H1 (cell line): ENCODE measurements around the gene CACNG6. TPM values are rescaled to one million over a fixed set of nuclear protein-coding genes. Genes with fewer than 3 reads are reported as not detected.

ENCODE experiments used
- CTCF ChIA-PET: fragments of 300-600 bp; sonication (Branson Sonifier 250); formaldehyde crosslinking; loops from one replicate; lab custom pipeline; 2021; ENCODE audit not compliant: partially characterized antibody; lab: Charles Lee
- POLR2A ChIA-PET: fragments of 300-600 bp; sonication (Branson Sonifier 250); formaldehyde crosslinking; loops from one replicate; lab custom pipeline; 2021; ENCODE audit warnings: inconsistent platforms; ENCODE audit not compliant: partially characterized antibody; lab: Charles Lee
- DNase-seq, 2 experiments: peaks; one replicate each; pipeline versions ENCODE4 v3.0.0 to v3.0.0-alpha.2; 2010 to 2022; ENCODE audit warnings: low spot score in 2 of 2, low read depth in 1 of 2, mixed read lengths in 1 of 2
- FAIRE-seq: peaks from 2 replicates; lab custom pipeline; 2011; peaks lifted over from hg19 to GRCh38; lab: Jason Lieb, UNC
- H2AFZ ChIP-seq: 2 replicates; pipeline ENCODE4 v1.8.1; 2012; ENCODE audit warnings: low read length, inconsistent platforms
- H2AK5ac ChIP-seq: 2 replicates; pipeline ENCODE4 v1.6.1; 2013; ENCODE audit warnings: low read depth, low read length
- H2BK120ac ChIP-seq: replicated peaks from 2 replicates; pipeline ENCODE3; 2013; ENCODE audit warnings: low read depth, low read length, inconsistent platforms
- H2BK12ac ChIP-seq: 2 replicates; pipeline ENCODE4 v1.6.1; 2013; ENCODE audit warnings: low read depth, low read length
- H2BK15ac ChIP-seq: 2 replicates; pipeline ENCODE4 v1.6.1; 2013; ENCODE audit warnings: low read length
- H2BK20ac ChIP-seq: 2 replicates; pipeline ENCODE4 v1.6.1; 2013; ENCODE audit warnings: low read length
- H2BK5ac ChIP-seq: 2 replicates; pipeline ENCODE4 v1.6.1; 2013; ENCODE audit warnings: low read depth, low read length
- H3K14ac ChIP-seq: 2 replicates; pipeline ENCODE4 v1.6.1; 2013; ENCODE audit warnings: inconsistent platforms; ENCODE audit not compliant: insufficient read length
- H3K18ac ChIP-seq: 2 replicates; pipeline ENCODE4 v1.6.1; 2013; ENCODE audit warnings: low read length; ENCODE audit errors: extremely low read depth
- H3K23ac ChIP-seq: 2 replicates; pipeline ENCODE4 v1.6.1; 2013; ENCODE audit warnings: inconsistent platforms; ENCODE audit not compliant: insufficient read length
- H3K23me2 ChIP-seq: 2 replicates; pipeline ENCODE4 v1.6.1; 2013; ENCODE audit warnings: low read depth, low read length
- H3K27ac ChIP-seq: 2 replicates; pipeline ENCODE4 v1.6.1; 2011; ENCODE audit warnings: low read depth, low read length, inconsistent platforms
- H3K27me3 ChIP-seq, 4 experiments: replicated peaks in 1 of 4; 1 replicate in 1 of 4; 2 replicates in 3 of 4; pipeline versions ENCODE4 v1.6.1 to v1.8.1; 2011 to 2013; ENCODE audit warnings: low read length in 3 of 4, mild to moderate bottlenecking in 3 of 4, inconsistent platforms in 2 of 4, mixed read lengths in 2 of 4, moderate library complexity in 1 of 4; ENCODE audit not compliant: control insufficient read depth in 3 of 4, insufficient read depth in 3 of 4; ENCODE audit errors: extremely low read depth in 1 of 4
- H3K36me3 ChIP-seq, 4 experiments: 2 replicates each; pipeline versions ENCODE4 v1.6.1 to v1.8.1; 2011 to 2013; ENCODE audit warnings: mild to moderate bottlenecking in 4 of 4, low read length in 3 of 4, moderate library complexity in 2 of 4, control low read depth in 1 of 4, inconsistent platforms in 1 of 4; ENCODE audit not compliant: insufficient read depth in 4 of 4, control insufficient read depth in 2 of 4
- H3K4ac ChIP-seq: replicated peaks from 2 replicates; pipeline ENCODE3; 2013; ENCODE audit warnings: low read length, low read depth, mixed read lengths, inconsistent platforms; ENCODE audit not compliant: insufficient read length
- H3K4me1 ChIP-seq, 4 experiments: replicated peaks in 1 of 4; 1 replicate in 1 of 4; 2 replicates in 3 of 4; pipeline versions ENCODE4 v1.6.1 to v1.8.1; 2011 to 2013; ENCODE audit warnings: low read length in 3 of 4, inconsistent platforms in 2 of 4, mixed read lengths in 1 of 4; ENCODE audit not compliant: insufficient read depth in 4 of 4, control insufficient read depth in 3 of 4
- H3K4me2 ChIP-seq, 2 experiments: 2 replicates each; pipeline versions ENCODE4 v1.6.1 to v1.8.1; 2011 to 2013; ENCODE audit warnings: low read depth in 2 of 2, low read length in 2 of 2, control low read depth in 1 of 2, inconsistent platforms in 1 of 2, mild to moderate bottlenecking in 1 of 2; ENCODE audit not compliant: insufficient read depth in 1 of 2
- H3K4me3 ChIP-seq, 4 experiments: fragments of 200-600, 300-600 bp in 1 of 4; sonication (generic), shearing (Covaris generic), sonication (Bioruptor Twin) in 1 of 4; 2 replicates each; pipeline versions ENCODE4 v1.5.1 to v1.8.1; 2011 to 2016; ENCODE audit warnings: low read length in 4 of 4, low read depth in 3 of 4, control low read depth in 2 of 4, inconsistent platforms in 2 of 4, mild to moderate bottlenecking in 2 of 4, mixed read lengths in 1 of 4, moderate library complexity in 1 of 4; ENCODE audit not compliant: insufficient read depth in 2 of 4; ENCODE audit errors: extremely low read depth in 1 of 4
- H3K56ac ChIP-seq: replicated peaks from 2 replicates; pipeline ENCODE3; 2013; ENCODE audit warnings: low read depth, mild to moderate bottlenecking, mixed read lengths, low read length, inconsistent platforms; ENCODE audit not compliant: insufficient read length
- H3K79me1 ChIP-seq: 2 replicates; pipeline ENCODE4 v1.6.1; 2013; ENCODE audit warnings: low read depth, low read length, control low read depth
- H3K79me2 ChIP-seq, 2 experiments: 2 replicates each; pipeline versions ENCODE4 v1.6.1 to v1.8.1; 2012 to 2013; ENCODE audit warnings: low read length in 2 of 2, mild to moderate bottlenecking in 2 of 2, inconsistent platforms in 1 of 2; ENCODE audit not compliant: insufficient read depth in 2 of 2, control insufficient read depth in 1 of 2
- H3K9ac ChIP-seq, 4 experiments: replicated peaks in 1 of 4; 1 replicate in 1 of 4; 2 replicates in 3 of 4; pipeline versions ENCODE4 v1.6.1 to v1.8.1; 2011 to 2013; ENCODE audit warnings: low read depth in 3 of 4, low read length in 3 of 4, control low read depth in 2 of 4, mild to moderate bottlenecking in 2 of 4, moderate library complexity in 2 of 4, inconsistent platforms in 1 of 4; ENCODE audit errors: extremely low read depth in 1 of 4
- H3K9me3 ChIP-seq, 2 experiments: 2 replicates each; pipeline versions ENCODE4 v1.6.1 to v1.8.1; 2012 to 2013; ENCODE audit warnings: mild to moderate bottlenecking in 2 of 2, moderate library complexity in 2 of 2, control low read depth in 1 of 2, inconsistent platforms in 1 of 2, low read depth in 1 of 2, low read length in 1 of 2, mixed read lengths in 1 of 2; ENCODE audit not compliant: insufficient read depth in 2 of 2
- H4K20me1 ChIP-seq, 2 experiments: replicated peaks in 1 of 2; 2 replicates each; pipeline versions ENCODE3 to v1.8.1; 2011 to 2013; ENCODE audit warnings: inconsistent platforms in 2 of 2, low read length in 2 of 2, mild to moderate bottlenecking in 1 of 2; ENCODE audit not compliant: insufficient read depth in 2 of 2, control insufficient read depth in 1 of 2
- H4K5ac ChIP-seq: 2 replicates; pipeline ENCODE4 v1.6.1; 2013; ENCODE audit warnings: low read length, low read depth, mixed read lengths, inconsistent platforms; ENCODE audit not compliant: insufficient read length
- H4K8ac ChIP-seq: 2 replicates; pipeline ENCODE4 v1.8.0; 2013; ENCODE audit warnings: mild to moderate bottlenecking, moderate library complexity, low read length, inconsistent platforms; ENCODE audit not compliant: insufficient read depth; ENCODE audit errors: extremely low read depth
- H4K91ac ChIP-seq: replicated peaks from 2 replicates; pipeline ENCODE3; 2013; ENCODE audit warnings: low read length, mixed read lengths, inconsistent platforms; ENCODE audit not compliant: insufficient read length
- ATF3 ChIP-seq: IDR thresholded peaks from 2 replicates; pipeline ENCODE4 v1.6.1; 2011; ENCODE audit warnings: low read depth, mild to moderate bottlenecking, low read length; ENCODE audit not compliant: insufficient read depth
- CEBPB ChIP-seq: IDR thresholded peaks from 2 replicates; pipeline ENCODE4 v1.6.1; 2012; ENCODE audit warnings: low read depth, low read length
- GTF2F1 ChIP-seq: IDR thresholded peaks from 2 replicates; pipeline ENCODE4 v1.6.1; 2012; ENCODE audit warnings: low read depth, low read length, improper control_type of control experiment, borderline replicate concordance
- MAX ChIP-seq: IDR thresholded peaks from 2 replicates; pipeline ENCODE4 v1.6.1; 2012; ENCODE audit warnings: inconsistent platforms
- NRF1 ChIP-seq: IDR thresholded peaks from 2 replicates; pipeline ENCODE4 v1.6.1; 2011; ENCODE audit warnings: mild to moderate bottlenecking, low read depth, low read length, improper control_type of control experiment
- RAD21 ChIP-seq, 2 experiments: IDR thresholded peaks in 1 of 2; conservative IDR thresholded peaks in 1 of 2; 2 replicates each; pipeline ENCODE4 v1.6.1; 2011; ENCODE audit warnings: low read depth in 2 of 2, low read length in 2 of 2, improper control_type of control experiment in 1 of 2, inconsistent platforms in 1 of 2, mild to moderate bottlenecking in 1 of 2, moderate library complexity in 1 of 2
- RBBP5 ChIP-seq: IDR thresholded peaks from 2 replicates; pipeline ENCODE4 v1.7.1; 2012; ENCODE audit warnings: low read depth, mild to moderate bottlenecking, inconsistent platforms, low read length, moderate library complexity, borderline replicate concordance
- SAP30 ChIP-seq: fragments of 300-600 bp; sonication (generic); IDR thresholded peaks from 2 replicates; pipeline ENCODE4 v1.7.1; 2012; ENCODE audit warnings: low read length, moderate library complexity, mild to moderate bottlenecking, inconsistent platforms; ENCODE audit not compliant: insufficient read depth, insufficient replicate concordance
- SIN3A ChIP-seq, 2 experiments: IDR thresholded peaks in 1 of 2; conservative IDR thresholded peaks in 1 of 2; 2 replicates each; pipeline ENCODE4 v1.6.1; 2011 to 2012; ENCODE audit warnings: low read length in 2 of 2, improper control_type of control experiment in 1 of 2, low read depth in 1 of 2, mild to moderate bottlenecking in 1 of 2
- TCF12 ChIP-seq: IDR thresholded peaks from 2 replicates; pipeline ENCODE4 v1.6.1; 2011; ENCODE audit warnings: low read depth, mild to moderate bottlenecking, low read length
- WGBS, 2 experiments: shearing (Covaris generic) in 1 of 2; methylation state at CpG; one replicate each; pipeline versions ENCODE4 v1.1.6 to v1.1.7; 2013 to 2015; ENCODE audit warnings: low lambda C conversion rate in 2 of 2, mixed read lengths in 2 of 2, inconsistent platforms in 1 of 2, low coverage in 1 of 2, missing lambda C conversion rate in 1 of 2; ENCODE audit not compliant: insufficient replicate concordance in 2 of 2, insufficient coverage in 1 of 2, insufficient read length in 1 of 2; ENCODE audit errors: extremely low coverage in 1 of 2, missing lambda C conversion rate in 1 of 2; 5-methylcytosine and 5-hydroxymethylcytosine counted together
- polyA plus RNA-seq, 7 experiments: library from polyadenylated mRNA; depleted of rRNA in 3 of 7; stranded (reverse) in 5 of 7; unstranded in 2 of 7; fragments of >200 nt in 5 of 7; fragments of 200-250 nt in 2 of 7; gene quantifications; 1 replicate in 5 of 7; 2 replicates in 1 of 7; 4 replicates in 1 of 7; pipeline versions ENCODE4 v1.2.1 to v1.2.3, GENCODE V29; 2011 to 2013; ENCODE audit warnings: missing spikeins in 2 of 7, mixed read lengths in 2 of 7
- total RNA-seq: library from RNA; stranded (reverse); fragmentation: NEBNext Ultra II Directional; extraction: Animal tissue kit (Norgen Biotek cat#: 25700); gene quantifications from 2 replicates; pipeline ENCODE4 v1.2.1, GENCODE V29; 2021

Gene CACNG6
- total and polyA plus RNA-seq, 2 of the 8 experiments (the other 6 are each of a cell fraction or from before 2014, with no cell fraction given), result 1.2 to 1.6 TPM

GRCh38 chr19:53960886-53961285 lies 30.6 kb upstream of the CACNG6 start:
- Histone ChIP-seq H3K23me2 (peaks cover 37% of the 10 kb centered on the region), H3K27ac (no peak overlapping the region), H3K14ac (no peak overlapping the region), H3K27me3 (peaks cover 0 to 3% (median 1%) of the 10 kb centered on the region in 4 experiments; a peak in 2 of 7 replicates), H3K23ac (no peak overlapping the region), H2BK20ac (no peak overlapping the region), H3K9me3 (no peaks in the 10 kb centered on the region), H2BK5ac (no peak overlapping the region; the same call in 1 of the 2 replicates), H3K4me2 (peak overlapping the region; percentile 90 to 91), H4K91ac (peak overlapping the region; percentile 36), H2BK15ac (0 out of 2 replicates have a peak overlapping the region, but pooled peaks have one; percentile 99), H3K36me3 (peaks cover 0 to 15% (median 9%) of the 10 kb centered on the region in 4 experiments; a peak in 5 of 8 replicates), H2BK120ac (peak overlapping the region; percentile 3), H2AK5ac (no peak overlapping the region), H3K56ac (peak overlapping the region; percentile 66), H3K4me3 (peak overlapping the region; percentile 48 to 88 (median 58)), H3K79me2 (peaks cover 0 to 20% of the 10 kb centered on the region in 2 experiments; a peak in 1 of 4 replicates), H3K9ac (peak overlapping the region in 1 of 4 experiments; percentile 49; a peak in 1 of 7 replicates), H3K79me1 (peaks cover 6% of the 10 kb centered on the region; the same call in 1 of the 2 replicates), H2AFZ (no peak overlapping the region), H4K20me1 (peaks cover 0 to 2% of the 10 kb centered on the region in 2 experiments), H3K4ac (peak overlapping the region; percentile 65), H4K8ac (no peak overlapping the region), H4K5ac (no peak overlapping the region), H2BK12ac (peak overlapping the region; percentile 71; the same call in 1 of the 2 replicates), H3K4me1 (peaks cover 8 to 24% (median 16%) of the 10 kb centered on the region in 4 experiments), H3K18ac (peak overlapping the region; percentile 71; the same call in 1 of the 2 replicates)
- FAIRE-seq (no peak), DNase-seq (no peak)
- ChIA-PET CTCF (interaction anchor here (1.0 to 3.6 kb wide), 3 partner anchors 13 to 153 kb away, joined by 3 to 23 read pairs (median 5); no protein-coding TSS in a partner anchor), POLR2A (interaction anchor here (1.0 to 5.6 kb wide), 13 partner anchors 9 to 95 kb away, joined by 3 to 41 read pairs (median 4); no protein-coding TSS in a partner anchor)
- WGBS, 2 experiments, result 1% methylated on average over 8 of the region's 8 CpGs; no CpG with 5 or more reads in 1 of the 2 experiments
- no peak for TF ChIP-seq CEBPB
- TF ChIP-seq GTF2F1, result no peak
- no peak for TF ChIP-seq SIN3A (conservative IDR thresholded peaks at IDR 0.05 in 1 of 2, IDR thresholded peaks at IDR 0.05 in 1 of 2; ENCODE audit: low read depth in 1 of 2, low read length in 2 of 2)
- TF ChIP-seq SAP30, result no peak
- no peak for TF ChIP-seq RAD21 (IDR thresholded peaks at IDR 0.05 in 1 of 2, conservative IDR thresholded peaks at IDR 0.05 in 1 of 2; ENCODE audit: low read depth in 2 of 2, low read length in 2 of 2)
- no peak for TF ChIP-seq ATF3
- no peak for TF ChIP-seq MAX
- no peak for TF ChIP-seq RBBP5
- TF ChIP-seq NRF1, result no peak
- no peak for TF ChIP-seq TCF12
